ENCODE results near the gene STAC.
"Not testable (repeated sequence)": the region's sequence is repeated elsewhere in the genome, so short reads cannot be mapped to it uniquely, and the experiment has no call there.

The STAC gene

DNA sequence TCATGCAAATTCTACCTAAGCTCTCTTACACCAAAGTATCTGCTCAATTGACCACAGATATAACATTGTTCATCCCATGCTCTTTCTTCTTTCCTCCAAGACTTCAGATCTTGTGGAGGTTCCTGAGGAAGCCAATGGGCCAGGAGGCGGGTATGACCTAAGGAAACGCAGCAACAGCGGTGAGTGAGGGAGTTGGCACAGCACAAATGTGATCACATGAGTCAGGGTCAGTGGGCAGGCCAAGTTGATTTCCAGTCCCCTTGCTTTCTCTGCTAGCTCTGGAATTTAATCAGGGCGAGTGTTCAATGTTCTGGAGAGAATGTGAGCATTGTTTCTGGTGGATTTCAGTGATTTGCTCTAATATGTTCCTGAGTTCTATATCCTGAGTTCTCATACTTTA, 112.7 kb downstream of the STAC start:
- TF ChIP-seq, protein P1, sequence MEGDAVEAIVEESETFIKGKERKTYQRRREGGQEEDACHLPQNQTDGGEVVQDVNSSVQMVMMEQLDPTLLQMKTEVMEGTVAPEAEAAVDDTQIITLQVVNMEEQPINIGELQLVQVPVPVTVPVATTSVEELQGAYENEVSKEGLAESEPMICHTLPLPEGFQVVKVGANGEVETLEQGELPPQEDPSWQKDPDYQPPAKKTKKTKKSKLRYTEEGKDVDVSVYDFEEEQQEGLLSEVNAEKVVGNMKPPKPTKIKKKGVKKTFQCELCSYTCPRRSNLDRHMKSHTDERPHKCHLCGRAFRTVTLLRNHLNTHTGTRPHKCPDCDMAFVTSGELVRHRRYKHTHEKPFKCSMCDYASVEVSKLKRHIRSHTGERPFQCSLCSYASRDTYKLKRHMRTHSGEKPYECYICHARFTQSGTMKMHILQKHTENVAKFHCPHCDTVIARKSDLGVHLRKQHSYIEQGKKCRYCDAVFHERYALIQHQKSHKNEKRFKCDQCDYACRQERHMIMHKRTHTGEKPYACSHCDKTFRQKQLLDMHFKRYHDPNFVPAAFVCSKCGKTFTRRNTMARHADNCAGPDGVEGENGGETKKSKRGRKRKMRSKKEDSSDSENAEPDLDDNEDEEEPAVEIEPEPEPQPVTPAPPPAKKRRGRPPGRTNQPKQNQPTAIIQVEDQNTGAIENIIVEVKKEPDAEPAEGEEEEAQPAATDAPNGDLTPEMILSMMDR (IDR thresholded peaks at IDR 0.05; ENCODE audit: borderline replicate concordance, insufficient read depth, low read depth, low read length) = no peak
- no peak overlapping the region for H3K4me3 ChIP-seq (ENCODE audit: low read depth, low read length)

DNA sequence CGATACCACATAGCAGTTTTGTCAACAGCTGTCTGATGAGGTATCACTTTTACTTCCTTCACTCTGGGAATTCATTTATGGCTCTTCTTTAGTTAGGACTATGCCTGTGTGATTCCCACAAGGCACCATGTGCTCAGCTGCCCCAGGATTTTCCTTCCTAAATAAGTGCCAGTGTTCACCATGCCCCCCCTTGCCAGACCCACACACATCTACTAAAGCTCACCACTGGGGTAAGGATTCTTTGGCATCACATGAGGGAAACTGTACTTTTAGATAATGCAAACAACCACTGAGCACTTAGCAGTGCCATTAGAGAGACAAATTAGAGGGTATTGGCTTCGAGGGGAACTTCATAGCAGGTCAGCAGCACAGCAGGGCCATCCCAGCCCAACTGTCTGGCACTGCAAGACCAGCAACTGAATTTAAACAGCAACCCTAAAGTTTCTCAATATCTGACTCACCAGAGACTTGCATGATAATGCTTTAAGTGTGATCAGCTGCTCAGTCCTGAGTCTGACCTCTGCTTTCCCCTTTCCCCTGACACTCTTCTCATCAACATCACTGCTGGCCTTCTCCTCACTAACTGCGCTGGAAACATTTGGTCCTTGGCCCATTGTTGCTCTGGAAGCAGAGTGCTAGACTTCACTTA, 114.3 kb downstream of the STAC start:
- TF ChIP-seq, protein P1 (IDR thresholded peaks at IDR 0.05; ENCODE audit: borderline replicate concordance, insufficient read depth, low read depth, low read length) = no peak
- no peak overlapping the region for H3K4me3 ChIP-seq (ENCODE audit: low read depth, low read length)

DNA sequence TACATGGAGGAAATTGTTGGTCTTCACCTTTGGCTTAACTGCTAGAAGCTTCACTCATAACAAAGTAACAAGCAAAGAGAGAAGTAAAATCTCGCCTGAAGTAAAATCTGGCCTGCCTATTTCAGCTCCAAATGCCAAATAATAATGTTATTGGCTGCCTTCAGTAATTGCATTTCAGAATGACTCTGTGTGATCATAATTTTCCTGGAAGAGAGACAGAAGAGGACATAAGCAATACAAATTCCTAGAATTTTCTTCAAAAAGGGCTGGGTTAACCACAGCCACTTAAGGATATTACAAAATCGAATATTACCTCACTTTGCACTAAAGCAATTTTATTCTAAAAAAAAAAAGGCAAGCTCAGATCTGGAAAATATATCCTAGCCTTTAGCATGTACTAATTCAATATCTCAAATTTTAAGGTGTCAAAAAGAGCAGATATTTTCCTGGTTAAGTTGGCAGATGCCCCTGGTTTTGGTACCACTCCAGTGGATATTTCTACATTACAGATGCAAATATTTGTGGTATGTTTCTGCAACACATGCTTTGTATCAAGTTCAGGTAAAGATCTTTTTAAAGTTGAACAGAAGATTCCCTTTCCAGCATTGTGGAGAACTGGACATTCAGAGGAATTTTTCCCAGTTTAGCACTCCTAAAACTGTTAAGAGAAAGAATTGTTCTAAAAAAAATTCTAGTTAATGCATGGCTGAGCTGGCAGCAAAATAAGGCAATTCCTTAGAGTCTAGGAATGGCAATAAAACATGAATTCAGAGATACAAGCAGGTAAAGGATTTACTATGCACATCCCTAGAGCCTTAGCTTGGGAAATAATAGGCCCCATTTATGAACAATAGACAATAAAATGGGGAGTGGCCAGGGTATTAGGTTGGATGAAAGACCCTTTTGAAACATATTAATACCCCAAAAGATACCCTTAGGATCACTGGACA, 116.7 kb downstream of the STAC start:
- TF ChIP-seq, protein P1 (IDR thresholded peaks at IDR 0.05; ENCODE audit: borderline replicate concordance, insufficient read depth, low read depth, low read length) = no peak
- no peak overlapping the region for H3K4me3 ChIP-seq (ENCODE audit: low read depth, low read length)

DNA sequence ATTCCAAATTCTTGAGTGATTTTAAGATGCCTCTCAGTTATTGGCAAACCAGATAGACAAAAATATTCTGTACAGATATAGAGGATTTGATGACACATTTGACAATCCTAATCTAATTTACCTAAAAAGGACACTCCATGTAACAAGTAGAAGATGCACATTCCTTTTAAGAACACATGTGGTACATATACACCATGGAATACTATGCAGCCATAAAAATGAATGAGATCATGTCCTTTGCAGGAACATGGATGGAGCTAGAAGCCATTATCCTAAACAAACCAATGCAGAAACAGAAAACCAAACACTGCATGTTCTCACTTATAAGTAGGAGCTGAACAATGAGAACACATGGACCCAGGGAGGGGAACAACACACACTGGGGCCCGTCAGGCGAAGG, 119.7 kb downstream of the STAC start:
- H3K4me3 ChIP-seq (ENCODE audit: low read depth, low read length) = not testable (repeated sequence)

DNA sequence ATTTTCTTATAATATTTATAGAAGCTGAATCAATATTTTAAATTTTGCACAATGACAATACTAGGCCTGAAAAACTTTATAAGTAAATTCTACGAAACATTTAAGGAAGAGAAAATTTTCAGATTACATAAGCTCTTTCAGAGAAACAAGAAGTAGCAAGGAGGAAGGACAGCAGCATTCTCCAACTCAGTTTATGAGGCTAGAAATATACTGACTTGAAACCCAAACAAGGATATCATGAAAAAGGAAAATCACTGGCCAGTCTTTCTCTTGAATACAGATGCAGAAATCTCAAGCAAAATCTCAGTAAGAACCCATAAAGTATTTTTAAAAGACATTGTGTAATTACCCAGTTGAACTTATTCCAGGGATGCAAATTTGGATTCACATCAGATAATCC, 121.3 kb downstream of the STAC start:
- no peak overlapping the region for H3K4me3 ChIP-seq (ENCODE audit: low read depth, low read length)
- TF ChIP-seq, protein P1 (IDR thresholded peaks at IDR 0.05; ENCODE audit: borderline replicate concordance, insufficient read depth, low read depth, low read length) = no peak

DNA sequence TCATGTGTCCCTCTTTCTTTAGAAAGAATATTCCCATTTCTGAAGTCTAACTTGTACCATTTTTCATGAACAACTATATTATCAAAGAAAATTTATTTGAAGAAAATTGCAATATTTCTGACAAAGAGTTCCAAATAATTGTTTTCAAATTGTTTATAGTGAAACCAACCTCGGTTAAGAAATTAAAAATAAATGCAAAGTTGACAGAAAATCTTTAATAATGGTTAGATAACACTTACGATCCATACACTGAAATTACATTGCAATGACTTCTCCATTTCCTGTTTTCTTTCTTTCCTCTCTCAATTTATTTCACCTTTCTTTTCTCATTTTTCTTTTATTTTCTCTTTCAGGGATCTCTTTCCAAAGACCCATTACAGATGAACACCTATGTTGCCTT, 125.1 kb downstream of the STAC start:
- TF ChIP-seq, protein P1 (IDR thresholded peaks at IDR 0.05; ENCODE audit: borderline replicate concordance, insufficient read depth, low read depth, low read length) = no peak
- no peak overlapping the region for H3K4me3 ChIP-seq (ENCODE audit: low read depth, low read length)

DNA sequence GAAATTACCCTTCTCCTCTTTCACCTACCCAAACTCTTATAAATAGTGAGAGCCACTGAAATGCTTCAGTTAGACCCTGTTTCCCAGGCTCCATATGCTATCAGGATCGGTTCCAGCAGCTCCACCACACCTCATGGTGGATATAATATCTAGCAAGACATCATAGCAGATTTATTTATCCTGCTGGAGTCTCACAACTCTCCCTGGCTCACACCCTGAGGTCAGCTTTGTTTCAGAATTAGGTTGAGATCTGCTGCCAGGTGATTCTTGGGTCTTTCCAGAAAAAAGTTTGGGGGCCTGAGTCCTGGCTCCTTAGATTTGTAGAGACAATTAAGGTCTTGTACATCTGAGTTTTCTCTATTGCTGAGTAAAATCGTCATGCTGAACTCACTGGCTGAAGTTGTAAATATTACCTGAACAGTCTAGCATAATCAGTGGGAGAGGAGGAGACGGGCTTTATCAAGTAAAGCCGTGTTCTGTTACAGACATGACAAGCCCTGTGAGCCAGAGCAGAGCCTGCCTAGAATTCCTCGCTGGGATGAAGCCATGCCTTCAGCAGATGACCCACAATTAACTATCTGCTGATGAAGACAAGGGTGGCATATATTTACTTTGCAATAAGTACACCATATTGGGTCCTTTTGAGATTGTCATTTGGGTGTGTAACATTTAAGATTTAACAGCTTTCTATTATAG, 131.6 kb downstream of the STAC start:
- TF ChIP-seq, protein P1 (IDR thresholded peaks at IDR 0.05; ENCODE audit: borderline replicate concordance, insufficient read depth, low read depth, low read length) = no peak

More for the DNA sequence above, 131.6 kb downstream of the STAC start:
- H3K4me3 ChIP-seq (ENCODE audit: low read depth, low read length) = no peak overlapping the region
